Left ventricle myocardium inferior (tissue), 1 donor: ENCODE results near the gene GLYATL1. TPM values are rescaled to one million over a fixed set of nuclear protein-coding genes. Genes with fewer than 3 reads are reported as not detected.

ENCODE experiments used
- DNase-seq: peaks from one replicate; pipeline ENCODE4 v3.0.0-alpha.2; 2020
- H3K27ac ChIP-seq: fragments of 200-600 bp; replicated peaks from 2 replicates; pipeline ENCODE4 v1.8.0; 2021
- H3K27me3 ChIP-seq: fragments of 200-600 bp; 2 replicates; pipeline ENCODE4 v1.8.0; 2021; ENCODE audit warnings: low read depth
- H3K36me3 ChIP-seq: fragments of 200-600 bp; 2 replicates; pipeline ENCODE4 v1.8.0; 2021
- H3K4me1 ChIP-seq: fragments of 200-600 bp; 2 replicates; pipeline ENCODE4 v1.8.0; 2021
- H3K4me3 ChIP-seq: fragments of 200-600 bp; 2 replicates; pipeline ENCODE4 v1.8.0; 2021; ENCODE audit warnings: mild to moderate bottlenecking, moderate library complexity
- H3K9me3 ChIP-seq: fragments of 200-600 bp; replicated peaks from 2 replicates; pipeline ENCODE4 v1.8.0; 2021
- intact Hi-C: fragments of 100-400 bp; cut with micrococcal nuclease; formaldehyde crosslinking; loops from one replicate; pipeline ENCODE4 v1.11.0; 2022
- total RNA-seq: library from RNA; stranded (reverse); fragmentation: NEBNext Ultra II Directional; extraction: Animal tissue kit (Norgen Biotek cat#: 25700); gene quantifications from one replicate; pipeline ENCODE4 v1.2.1, GENCODE V29; 2021
- TF ChIP-seq, protein P1 (sequence below): fragments of 200-600 bp; IDR thresholded peaks from 2 replicates; pipeline ENCODE4 v1.8.0; 2021; ENCODE audit warnings: antibody characterized with exemption, mild to moderate bottlenecking, borderline replicate concordance
- donor health status: DM: no; HTN: yes; CAD: no; lungs with severe emphysema.

The GLYATL1 gene
- total RNA-seq, 1 donor from 2014 or later: not detected

GRCh38 chr11:58968251-58968711, 29.0 kb downstream of the GLYATL1 start:
- H3K36me3 ChIP-seq: no peaks in the 10 kb centered on the region
- H3K9me3 ChIP-seq: peaks cover 14% of the 10 kb centered on the region
- no peaks in the 10 kb centered on the region for H3K4me1 ChIP-seq
- intact Hi-C loops: no loop called here
- H3K27ac ChIP-seq: no peak overlapping the region
- H3K27me3 ChIP-seq: peaks cover 69% of the 10 kb centered on the region
- TF ChIP-seq, protein P1, sequence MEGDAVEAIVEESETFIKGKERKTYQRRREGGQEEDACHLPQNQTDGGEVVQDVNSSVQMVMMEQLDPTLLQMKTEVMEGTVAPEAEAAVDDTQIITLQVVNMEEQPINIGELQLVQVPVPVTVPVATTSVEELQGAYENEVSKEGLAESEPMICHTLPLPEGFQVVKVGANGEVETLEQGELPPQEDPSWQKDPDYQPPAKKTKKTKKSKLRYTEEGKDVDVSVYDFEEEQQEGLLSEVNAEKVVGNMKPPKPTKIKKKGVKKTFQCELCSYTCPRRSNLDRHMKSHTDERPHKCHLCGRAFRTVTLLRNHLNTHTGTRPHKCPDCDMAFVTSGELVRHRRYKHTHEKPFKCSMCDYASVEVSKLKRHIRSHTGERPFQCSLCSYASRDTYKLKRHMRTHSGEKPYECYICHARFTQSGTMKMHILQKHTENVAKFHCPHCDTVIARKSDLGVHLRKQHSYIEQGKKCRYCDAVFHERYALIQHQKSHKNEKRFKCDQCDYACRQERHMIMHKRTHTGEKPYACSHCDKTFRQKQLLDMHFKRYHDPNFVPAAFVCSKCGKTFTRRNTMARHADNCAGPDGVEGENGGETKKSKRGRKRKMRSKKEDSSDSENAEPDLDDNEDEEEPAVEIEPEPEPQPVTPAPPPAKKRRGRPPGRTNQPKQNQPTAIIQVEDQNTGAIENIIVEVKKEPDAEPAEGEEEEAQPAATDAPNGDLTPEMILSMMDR: no peak
- H3K4me3 ChIP-seq: no peak overlapping the region
- peak; percentile 10 for DNase-seq

DNA sequence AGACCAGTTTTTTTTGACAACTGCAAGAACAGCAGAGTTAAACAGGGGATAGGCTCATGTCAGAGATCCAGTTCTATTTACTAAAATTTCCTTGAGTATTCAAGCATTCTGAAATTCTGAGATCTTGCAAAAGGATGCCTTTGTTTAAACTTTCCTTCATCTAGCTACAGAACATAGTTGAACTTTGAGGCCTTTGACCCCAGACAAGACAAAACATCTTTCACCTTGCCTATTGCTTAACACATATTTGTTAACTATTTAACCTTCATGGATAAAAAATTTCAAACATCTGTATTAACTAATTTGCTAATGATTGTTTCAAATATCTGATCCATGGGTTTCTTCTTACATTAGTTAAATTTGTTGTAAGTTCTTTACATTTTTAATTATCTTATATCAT, 38.2 kb downstream of the GLYATL1 start:
- no peaks in the 10 kb centered on the region for H3K36me3 ChIP-seq
- no peaks in the 10 kb centered on the region for H3K27me3 ChIP-seq
- DNase-seq: no peak
- H3K4me1 ChIP-seq: no peaks in the 10 kb centered on the region
- intact Hi-C loops: no loop called here
- no peak overlapping the region for H3K4me3 ChIP-seq
- no peak overlapping the region for H3K27ac ChIP-seq
- peaks cover 24% of the 10 kb centered on the region for H3K9me3 ChIP-seq
- TF ChIP-seq, protein P1: no peak

GRCh38 chr11:58979222-58979621, 39.9 kb downstream of the GLYATL1 start:
- intact Hi-C loops: no loop called here
- no peaks in the 10 kb centered on the region for H3K36me3 ChIP-seq
- peaks cover 12% of the 10 kb centered on the region for H3K9me3 ChIP-seq
- H3K27ac ChIP-seq: no peak overlapping the region
- DNase-seq: no peak
- no peaks in the 10 kb centered on the region for H3K27me3 ChIP-seq
- TF ChIP-seq, protein P1: no peak
- H3K4me3 ChIP-seq: no peak overlapping the region
- H3K4me1 ChIP-seq: no peaks in the 10 kb centered on the region

DNA sequence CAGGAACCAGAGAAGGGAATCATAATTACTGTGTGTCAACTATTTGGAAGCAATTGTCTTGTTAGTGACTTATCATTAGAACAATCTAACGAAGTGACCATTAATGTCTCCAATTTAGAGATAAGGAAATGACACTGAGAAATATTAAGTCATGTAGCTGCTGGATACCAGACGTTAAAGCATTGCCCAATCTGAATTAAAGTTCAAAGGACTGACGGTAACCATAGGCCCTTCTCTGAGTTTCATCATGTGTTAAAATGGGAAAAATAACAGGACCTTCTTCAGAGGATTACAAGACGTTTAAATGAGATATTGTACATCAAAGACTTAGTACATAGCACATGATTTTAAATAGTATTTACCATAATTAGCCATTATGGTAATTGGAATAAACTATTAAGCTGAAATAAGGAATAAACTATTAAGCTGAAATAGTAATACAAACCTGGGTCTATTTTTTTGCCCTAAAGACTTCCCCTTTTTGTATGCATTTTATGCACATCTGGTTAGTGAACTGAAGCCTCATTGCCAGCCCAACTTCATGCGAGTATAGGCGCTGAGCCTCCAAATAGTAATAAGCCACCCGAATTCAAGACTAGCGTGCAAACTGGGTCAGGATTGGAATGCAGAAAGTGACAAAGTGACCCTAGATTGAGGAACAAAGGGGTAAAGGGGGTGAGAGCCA, 41.0 kb downstream of the GLYATL1 start:
- Histone ChIP-seq H3K9me3 (peaks cover 10% of the 10 kb centered on the region), H3K27me3 (no peaks in the 10 kb centered on the region), H3K4me3 (no peak overlapping the region), H3K36me3 (no peaks in the 10 kb centered on the region), H3K4me1 (no peaks in the 10 kb centered on the region), H3K27ac (no peak overlapping the region)
- DNase-seq: no peak
- TF ChIP-seq, protein P1: no peak
- intact Hi-C loops: no loop called here

DNA sequence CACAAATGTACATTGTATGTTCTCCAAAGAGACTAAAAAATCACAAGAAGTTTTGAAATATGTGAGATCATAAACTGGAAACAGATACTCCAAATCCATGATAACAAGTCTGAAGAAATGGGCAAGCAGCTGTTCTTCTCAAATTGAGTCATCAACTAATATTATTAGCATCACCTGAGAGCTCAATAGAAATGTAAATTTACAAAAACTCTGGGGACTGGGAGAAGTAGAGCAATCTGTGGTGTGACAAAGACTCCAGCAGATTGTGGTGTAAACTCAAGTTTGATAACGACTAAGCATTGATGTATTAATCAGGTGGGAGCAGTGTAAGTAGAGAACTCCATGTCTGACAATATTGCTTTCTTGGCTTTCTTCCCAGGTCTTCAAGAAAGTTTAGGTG, 53.2 kb downstream of the GLYATL1 start:
- Histone ChIP-seq H3K4me3 (no peak overlapping the region), H3K4me1 (no peaks in the 10 kb centered on the region), H3K27me3 (no peaks in the 10 kb centered on the region), H3K9me3 (peaks cover 6% of the 10 kb centered on the region), H3K27ac (no peak overlapping the region), H3K36me3 (no peaks in the 10 kb centered on the region)
- TF ChIP-seq, protein P1: no peak
- no peak for DNase-seq
- intact Hi-C loops: no loop called here
